ENCODE results near the gene ARID1B. TPM values are rescaled to one million over a fixed set of nuclear protein-coding genes. Genes with fewer than 3 reads are reported as not detected.

Gene ARID1B
- polyA plus RNA-seq, 1 experiment, result 17.0 TPM

- Histone ChIP-seq H3K27me3 (ENCODE audit: control insufficient read depth, insufficient read depth, low read length) (no peaks in the 10 kb centered on the region), H3K4me3 (ENCODE audit: low read depth, low read length) (no peak overlapping the region), H3K36me3 (ENCODE audit: control insufficient read depth, insufficient read depth, low read length) (no peaks in the 10 kb centered on the region)
- POLR2A ChIA-PET, result no interaction called here
- no peak for DNase-seq (ENCODE audit: low read depth)
- CTCF ChIA-PET, result interaction anchor here (0.7 kb wide), 1 partner anchor 17 kb away, joined by 3 read pairs; no protein-coding TSS in a partner anchor
- TF ChIP-seq CTCF (IDR thresholded peaks at IDR 0.05; ENCODE audit: insufficient read depth, low read depth, low read length), result no peak
These were observed 195.0 kb downstream of the ARID1B start for GRCh38 chr6:156972145-156972544.

- DNase-seq (ENCODE audit: low read depth), result no peak
- Histone ChIP-seq H3K36me3 (ENCODE audit: control insufficient read depth, insufficient read depth, low read length) (no peaks in the 10 kb centered on the region), H3K27me3 (ENCODE audit: control insufficient read depth, insufficient read depth, low read length) (no peaks in the 10 kb centered on the region), H3K4me3 (ENCODE audit: low read depth, low read length) (no peak overlapping the region)
- CTCF ChIA-PET, result no interaction called here
- TF ChIP-seq CTCF (IDR thresholded peaks at IDR 0.05; ENCODE audit: insufficient read depth, low read depth, low read length), result no peak
- POLR2A ChIA-PET, result no interaction called here
These were observed 197.7 kb downstream of the ARID1B start for GRCh38 chr6:156974830-156975261.

GRCh38 chr6:156975414-156975813, 198.2 kb downstream of the ARID1B start:
- DNase-seq (ENCODE audit: low read depth), result no peak
- no peaks in the 10 kb centered on the region for H3K36me3 ChIP-seq (ENCODE audit: control insufficient read depth, insufficient read depth, low read length)
- POLR2A ChIA-PET, result no interaction called here
- H3K4me3 ChIP-seq (ENCODE audit: low read depth, low read length), result no peak overlapping the region
- no peaks in the 10 kb centered on the region for H3K27me3 ChIP-seq (ENCODE audit: control insufficient read depth, insufficient read depth, low read length)
- TF ChIP-seq CTCF (IDR thresholded peaks at IDR 0.05; ENCODE audit: insufficient read depth, low read depth, low read length), result no peak
- CTCF ChIA-PET, result no interaction called here

- ChIA-PET CTCF (interaction anchor here (1.7 kb wide), 1 partner anchor 15 kb away, joined by 3 read pairs; no protein-coding TSS in a partner anchor), POLR2A (no interaction called here)
- no peak for TF ChIP-seq CTCF (IDR thresholded peaks at IDR 0.05; ENCODE audit: insufficient read depth, low read depth, low read length)
- no peaks in the 10 kb centered on the region for H3K27me3 ChIP-seq (ENCODE audit: control insufficient read depth, insufficient read depth, low read length)
- H3K4me3 ChIP-seq (ENCODE audit: low read depth, low read length), result 0 out of 2 replicates have a peak overlapping the region, but pooled peaks have one; percentile 2
- DNase-seq (ENCODE audit: low read depth), result no peak
- H3K36me3 ChIP-seq (ENCODE audit: control insufficient read depth, insufficient read depth, low read length), result no peaks in the 10 kb centered on the region
These were observed 199.3 kb downstream of the ARID1B start for GRCh38 chr6:156976216-156977127.

GRCh38 chr6:156977527-156978291, 200.5 kb downstream of the ARID1B start:
- no peaks in the 10 kb centered on the region for H3K36me3 ChIP-seq (ENCODE audit: control insufficient read depth, insufficient read depth, low read length)
- no peak overlapping the region for H3K4me3 ChIP-seq (ENCODE audit: low read depth, low read length)
- ChIA-PET CTCF (interaction anchor here (1.7 kb wide), 1 partner anchor 14 kb away, joined by 3 read pairs; no protein-coding TSS in a partner anchor), POLR2A (no interaction called here)
- no peak for TF ChIP-seq CTCF (IDR thresholded peaks at IDR 0.05; ENCODE audit: insufficient read depth, low read depth, low read length)
- no peak for DNase-seq (ENCODE audit: low read depth)
- no peaks in the 10 kb centered on the region for H3K27me3 ChIP-seq (ENCODE audit: control insufficient read depth, insufficient read depth, low read length)

All from BJ (cell line).